ENCODE results near the gene KIF26B. TPM values are rescaled to one million over a fixed set of nuclear protein-coding genes. Genes with fewer than 3 reads are reported as not detected.
A peak's percentile ranks its signal among the peaks of the same experiment; 100 is the strongest.
"Not testable (repeated sequence)": the region's sequence is repeated elsewhere in the genome, so short reads cannot be mapped to it uniquely, and the experiment has no call there.

The KIF26B gene
- 10 to 100 TPM; 29.7 to 44.6 (median 38.7) TPM for polyA plus RNA-seq (ENCODE audit: insufficient read length in 4 of 4)

DNA sequence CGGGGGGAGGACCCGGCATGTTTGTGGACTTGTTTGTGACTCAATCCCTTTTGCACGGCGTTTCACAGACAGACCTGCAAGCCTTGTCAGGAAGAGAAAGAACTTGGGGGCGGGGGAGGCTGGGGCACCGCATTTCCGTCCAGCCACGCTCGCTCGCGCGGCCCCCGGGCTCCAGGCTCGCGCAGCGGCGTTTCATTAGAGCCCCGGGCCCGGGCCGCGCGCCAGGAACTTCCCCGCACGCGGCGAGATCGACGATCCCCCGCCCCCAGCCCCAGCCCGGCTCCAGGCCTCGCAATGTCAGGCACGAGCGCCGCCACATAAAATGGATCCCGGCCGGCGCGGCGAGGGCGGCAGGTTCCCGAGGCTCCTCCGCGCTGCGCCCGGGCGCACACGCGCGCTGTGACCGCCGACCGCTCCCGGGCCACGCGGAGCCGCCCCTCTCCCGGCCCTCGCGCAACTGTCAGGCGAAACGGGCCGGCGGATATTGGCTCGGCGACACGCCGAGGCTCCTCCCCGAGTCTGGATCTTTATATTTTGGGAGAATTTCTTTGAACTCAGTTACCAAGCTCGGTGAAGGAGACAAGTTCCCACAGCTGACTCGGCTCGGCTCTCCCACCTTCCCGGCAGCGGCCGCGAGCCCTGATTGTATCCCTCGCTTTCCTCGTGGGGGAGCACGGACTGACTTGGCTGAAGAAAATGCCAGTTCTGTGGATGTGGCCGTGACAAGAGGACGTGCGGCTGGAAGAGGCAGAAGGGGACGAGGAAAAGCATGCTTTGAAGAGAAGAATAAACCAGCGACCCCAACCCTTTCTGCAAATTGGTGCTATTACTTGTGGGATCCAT is at the start of gene KIF26B:
KIF26B (plus strand) TSS at position 557 of the 843 bp plus-strand sequence. CDS start 440 bp downstream, outside the sequence.
- DNase-seq (ENCODE audit: low read depth in 4 of 4, low spot score in 2 of 4): peak in 1 of 4 donors; percentile 68

DNA sequence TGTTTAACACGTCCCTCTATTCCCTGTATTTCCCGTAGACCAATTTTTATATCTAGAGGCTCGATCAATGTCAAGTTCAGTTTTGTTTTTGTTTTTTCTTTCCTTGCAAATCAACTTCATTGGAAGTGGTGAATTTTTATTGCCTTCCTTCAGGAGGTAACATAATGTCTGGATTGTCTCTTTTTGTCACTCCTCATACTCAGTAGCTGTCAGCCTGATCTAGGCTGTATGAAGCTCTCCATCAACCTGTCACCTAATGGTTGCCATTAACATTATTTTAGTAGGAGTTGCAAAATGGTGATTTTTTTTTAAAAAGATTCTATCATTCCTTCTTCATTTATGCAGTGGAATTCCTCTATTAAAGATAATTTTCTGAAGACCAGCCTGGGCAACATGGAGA is 49.7 kb upstream of the KIF26B start:
- DNase-seq (ENCODE audit: low read depth in 4 of 4, low spot score in 2 of 4): no peak

DNA sequence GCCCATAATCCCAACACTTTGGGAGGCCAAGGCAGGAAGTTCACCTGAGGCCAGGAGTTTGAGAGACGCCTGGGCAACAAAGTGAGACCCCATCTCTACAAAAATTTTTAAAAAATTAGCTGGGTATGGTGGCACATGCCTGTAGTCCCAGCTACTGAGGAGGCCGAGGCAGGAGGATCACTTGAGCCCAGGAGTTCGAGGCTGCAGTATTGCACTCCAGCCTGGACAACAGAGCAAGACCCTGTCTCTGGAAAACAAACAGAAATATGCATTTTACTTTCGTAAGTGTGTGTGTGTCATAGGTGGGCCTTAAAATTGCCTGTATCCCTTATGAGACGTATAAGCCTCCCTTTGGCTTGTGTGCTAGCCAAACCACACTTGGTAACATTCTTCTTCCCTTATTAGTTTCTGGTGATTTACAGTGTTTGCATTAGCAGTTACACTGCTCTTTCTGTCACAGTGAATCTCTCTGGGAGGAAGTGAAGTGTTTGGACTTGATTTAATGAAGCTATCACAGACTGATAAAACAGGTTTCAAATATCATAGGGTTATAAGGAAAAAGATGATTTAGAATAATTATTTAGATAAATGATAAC is 48.9 kb upstream of the KIF26B start:
- no peak for DNase-seq (ENCODE audit: low read depth in 4 of 4, low spot score in 2 of 4)

DNA sequence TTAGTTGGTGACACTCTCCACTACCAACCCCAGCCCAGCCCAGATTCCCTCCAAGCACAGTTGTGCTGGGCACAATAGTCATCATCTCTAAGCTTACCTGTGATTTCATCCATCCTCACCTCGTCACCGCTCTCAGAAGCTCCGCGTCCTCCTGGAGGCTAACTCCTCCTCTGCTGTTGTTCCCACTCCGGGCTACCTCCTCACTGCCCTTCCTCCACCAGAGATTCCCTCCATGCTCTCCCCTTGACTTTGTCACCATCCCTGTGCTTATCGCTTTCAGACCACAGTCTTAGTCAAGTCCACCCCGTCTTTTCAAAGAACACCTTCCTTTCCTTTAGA is 47.0 kb upstream of the KIF26B start:
- no peak for DNase-seq (ENCODE audit: low read depth in 4 of 4, low spot score in 2 of 4)

DNA sequence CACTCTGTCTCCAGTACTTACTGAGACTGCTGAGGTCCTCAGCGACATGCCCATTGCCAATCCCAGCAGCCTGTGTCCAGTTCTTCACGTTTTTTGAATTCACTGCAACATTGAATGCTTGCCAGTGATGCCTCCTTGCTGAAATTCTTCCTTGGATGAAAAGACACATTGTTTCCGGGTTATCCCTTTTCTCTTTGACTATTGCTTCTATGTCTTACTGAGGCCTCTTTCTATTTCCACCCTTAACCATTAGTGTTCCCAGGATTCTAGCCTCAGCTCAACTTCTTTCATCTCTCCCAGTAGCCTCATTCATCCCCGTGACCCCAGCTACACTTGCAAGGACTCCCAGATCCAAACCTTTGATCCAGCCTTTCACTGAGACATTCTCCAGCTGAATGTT is 46.5 kb upstream of the KIF26B start:
- DNase-seq (ENCODE audit: low read depth in 4 of 4, low spot score in 2 of 4): no peak

DNA sequence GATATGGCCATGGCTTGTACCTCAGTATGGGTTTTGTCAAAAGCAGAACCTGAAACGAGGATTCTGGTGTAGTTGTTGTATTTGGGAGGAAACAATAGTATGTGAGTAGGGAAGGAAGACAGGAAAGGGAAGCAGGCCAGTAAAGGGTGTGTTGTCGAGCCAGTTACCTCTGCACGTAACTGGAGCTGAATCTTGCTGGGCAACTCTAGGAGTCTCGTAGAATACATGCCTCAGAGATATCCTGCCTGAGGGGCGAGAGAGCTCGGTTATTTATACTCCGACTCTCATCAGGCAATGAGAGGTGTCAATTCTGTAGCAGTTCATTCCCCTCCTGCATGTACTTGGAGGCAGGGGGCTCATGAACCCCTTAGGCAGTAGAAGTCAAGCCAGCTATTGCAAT is 45.9 kb upstream of the KIF26B start:
- DNase-seq (ENCODE audit: low read depth in 4 of 4, low spot score in 2 of 4): no peak

DNA sequence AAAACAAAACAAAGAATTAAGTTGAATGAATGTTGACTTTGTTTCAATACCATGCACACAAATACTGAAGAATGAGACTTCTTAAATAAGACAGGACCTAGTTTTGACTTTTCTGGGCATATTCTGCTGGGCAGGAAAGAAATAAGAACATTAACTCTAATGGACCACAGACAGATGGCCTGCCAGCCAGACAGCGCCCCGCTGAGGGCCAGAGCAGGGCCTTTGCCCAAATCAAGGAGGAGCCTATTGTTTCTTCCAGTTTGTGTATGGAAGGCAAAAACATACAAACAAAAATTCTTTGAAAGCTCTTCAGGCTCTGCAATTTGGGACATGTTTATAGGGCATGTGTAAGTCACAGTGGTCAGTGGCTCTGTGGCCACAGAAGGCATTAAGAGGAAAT is 44.4 kb upstream of the KIF26B start:
- DNase-seq (ENCODE audit: low read depth in 4 of 4, low spot score in 2 of 4): no peak

DNA sequence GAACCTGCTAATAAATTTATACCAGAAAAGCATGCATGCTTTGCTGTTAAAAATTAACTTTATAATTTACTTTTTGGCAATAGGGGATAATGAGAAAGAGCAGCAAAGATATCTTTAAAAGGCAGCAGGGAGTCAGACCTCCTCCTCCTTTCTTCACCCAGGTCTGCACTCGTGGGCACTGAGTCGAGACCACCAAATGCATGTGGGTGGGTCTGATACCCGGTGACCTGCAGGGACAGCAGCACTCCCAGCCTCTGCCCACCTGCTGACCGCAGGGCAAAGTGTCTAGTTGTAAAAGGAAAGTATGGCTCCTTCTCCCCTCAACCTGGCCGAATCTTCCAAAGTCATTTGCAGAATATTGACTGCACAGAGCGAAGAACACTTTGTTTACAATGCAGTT is 43.7 kb upstream of the KIF26B start:
- no peak for DNase-seq (ENCODE audit: low read depth in 4 of 4, low spot score in 2 of 4)

DNA sequence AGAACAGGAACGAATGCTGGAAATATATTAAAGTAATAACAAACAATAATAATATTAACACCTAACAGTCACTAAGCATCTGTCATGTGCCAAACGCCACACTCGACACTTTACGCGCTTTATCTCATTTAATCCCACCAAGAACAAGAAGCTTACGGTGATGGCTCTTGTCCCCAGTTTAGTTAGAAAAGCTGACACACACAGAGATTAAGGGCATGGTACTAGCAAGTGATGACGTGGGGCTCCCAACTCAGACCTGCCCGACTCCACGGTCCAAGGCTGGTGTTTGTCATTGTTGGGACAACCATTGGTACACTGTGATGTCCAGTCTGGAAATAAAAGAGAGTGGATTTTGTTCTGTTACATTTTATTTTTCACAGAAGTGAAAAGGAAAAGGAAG is 41.1 kb upstream of the KIF26B start:
- DNase-seq (ENCODE audit: low read depth in 4 of 4, low spot score in 2 of 4): no peak

DNA sequence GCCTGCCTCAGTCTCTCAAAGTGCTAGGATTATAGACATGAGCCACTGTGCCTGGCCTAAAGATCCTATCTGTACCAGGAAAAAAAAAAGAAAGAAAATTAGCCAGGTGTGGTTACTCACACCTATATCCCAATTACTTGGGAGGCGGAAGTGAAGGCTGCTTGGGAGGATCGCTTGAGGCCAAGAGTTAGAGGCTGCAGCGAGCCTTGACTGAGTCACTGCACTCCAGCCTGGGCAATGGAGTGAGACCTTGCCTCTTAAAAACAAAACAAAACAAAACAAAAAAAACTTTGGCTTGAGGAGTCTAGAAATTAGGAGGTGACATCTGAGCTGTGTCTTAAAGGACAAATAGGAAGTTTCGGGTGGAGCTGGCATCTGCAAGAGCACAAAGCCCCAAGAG is 38.7 kb upstream of the KIF26B start:
- DNase-seq (ENCODE audit: low read depth in 4 of 4, low spot score in 2 of 4): no peak

DNA sequence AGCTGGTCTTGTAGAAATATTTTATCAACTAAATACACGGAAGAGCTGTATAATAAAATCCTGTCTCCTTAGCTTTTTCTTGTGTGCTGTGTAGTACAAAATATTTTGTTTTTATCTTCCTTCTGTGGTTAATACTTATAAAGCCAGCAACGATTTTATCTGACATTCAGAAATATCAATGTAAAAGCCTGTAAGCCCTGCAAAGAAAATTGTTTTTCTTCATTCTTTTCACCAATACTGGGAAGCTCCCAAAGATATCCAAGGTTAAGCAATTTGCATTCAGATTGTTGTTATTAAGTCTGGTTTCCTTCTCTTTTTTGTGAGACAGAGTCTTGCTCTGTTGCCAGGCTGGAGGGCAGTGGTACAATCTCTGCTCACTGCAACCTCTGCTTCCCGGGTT is 38.0 kb upstream of the KIF26B start:
- no peak for DNase-seq (ENCODE audit: low read depth in 4 of 4, low spot score in 2 of 4)

DNA sequence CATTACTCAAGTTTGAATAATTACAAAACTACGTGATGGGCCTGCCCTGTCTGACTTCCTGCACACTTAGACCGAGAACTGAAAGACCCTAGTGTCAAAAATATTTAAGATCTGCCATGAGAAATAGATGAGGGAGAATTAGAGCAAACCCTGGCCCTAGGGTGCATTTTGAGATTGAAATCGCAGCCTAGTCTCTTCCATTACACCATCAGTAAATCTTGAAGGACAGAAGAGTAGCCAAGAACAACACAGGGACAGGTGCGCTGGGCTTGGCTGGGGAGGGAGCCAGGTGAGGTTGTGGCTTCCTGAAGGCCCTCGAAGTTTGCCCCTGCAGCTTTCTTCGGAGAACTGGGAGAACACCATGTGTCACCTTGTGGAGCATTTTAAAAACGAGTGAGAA is 36.7 kb upstream of the KIF26B start:
- no peak for DNase-seq (ENCODE audit: low read depth in 4 of 4, low spot score in 2 of 4)

DNA sequence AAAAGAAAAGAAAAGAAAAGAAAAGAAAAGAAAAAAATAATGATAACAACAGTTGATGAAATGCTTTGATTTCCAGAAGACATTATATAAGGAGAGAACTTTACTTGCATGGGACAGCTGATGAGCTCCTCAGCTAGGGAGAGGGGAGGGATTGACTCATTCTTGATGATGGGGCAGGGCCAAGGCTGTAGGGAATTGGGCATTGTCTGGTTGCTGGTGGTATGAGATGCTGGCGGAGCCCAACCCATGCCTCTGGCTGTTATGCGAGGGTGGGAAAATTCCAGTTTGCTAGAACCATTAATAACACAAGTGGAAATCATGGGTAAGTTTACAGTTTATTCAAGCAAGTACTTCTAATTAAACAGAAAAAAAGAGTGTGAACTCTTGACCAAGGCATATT is 36.0 kb upstream of the KIF26B start:
- DNase-seq (ENCODE audit: low read depth in 4 of 4, low spot score in 2 of 4): no peak

DNA sequence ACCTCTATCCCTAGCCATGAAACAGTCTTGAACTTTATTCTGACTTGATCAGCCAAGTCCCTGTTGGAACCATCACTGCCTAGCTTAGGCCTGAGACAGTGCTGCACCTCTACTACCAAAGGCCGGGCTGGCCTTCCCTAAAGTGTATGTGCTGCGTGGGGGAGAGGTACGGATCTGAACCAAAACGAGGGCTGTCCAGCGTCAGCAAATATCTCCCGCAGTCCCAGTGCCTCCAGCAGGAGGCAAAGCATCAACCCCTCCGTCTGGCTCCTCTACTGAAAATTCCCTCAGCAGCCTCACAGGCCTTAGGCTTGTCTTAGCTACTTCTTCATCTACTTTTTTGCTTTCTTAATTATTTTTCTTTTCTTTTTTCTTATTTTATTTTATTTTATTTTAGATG is 33.3 kb upstream of the KIF26B start:
- no peak for DNase-seq (ENCODE audit: low read depth in 4 of 4, low spot score in 2 of 4)

DNA sequence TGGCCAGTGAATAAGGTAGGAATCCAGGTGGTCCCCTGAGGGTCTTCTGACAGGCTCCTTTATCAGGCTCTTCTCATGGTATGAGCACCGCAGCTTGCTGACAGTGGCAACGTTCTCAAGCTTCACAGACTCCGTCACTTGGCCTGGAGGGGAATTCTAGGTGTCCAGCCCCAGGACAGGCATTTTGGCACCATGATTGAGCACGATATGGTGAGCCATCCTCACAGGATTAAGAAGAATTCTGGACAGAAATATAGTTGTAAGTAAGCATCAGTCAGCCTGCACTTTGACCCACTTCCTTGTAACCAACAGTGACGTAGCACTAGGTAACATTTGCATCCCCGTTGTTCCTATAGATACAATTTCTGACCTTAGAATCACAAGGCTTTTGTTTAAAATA is 30.5 kb upstream of the KIF26B start:
- no peak for DNase-seq (ENCODE audit: low read depth in 4 of 4, low spot score in 2 of 4)

DNA sequence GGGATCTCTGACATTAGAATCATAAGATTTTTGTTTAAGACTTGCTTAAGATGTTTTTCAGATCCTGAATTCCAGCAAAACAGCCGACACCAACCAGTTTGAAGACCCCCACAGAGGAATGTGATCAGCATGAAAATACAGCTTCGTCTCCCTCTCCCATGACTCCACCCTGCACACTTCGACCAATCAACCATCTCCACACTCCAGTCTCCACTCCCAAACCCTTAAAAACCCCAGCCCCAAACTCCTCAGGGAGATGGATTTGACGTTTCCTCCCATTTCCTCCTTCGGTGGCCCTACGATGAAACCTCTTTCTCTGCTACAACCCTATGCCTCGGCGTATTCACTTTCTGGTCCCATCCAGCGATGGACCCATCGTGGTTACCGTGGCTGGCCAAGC is 30.1 kb upstream of the KIF26B start:
- no peak for DNase-seq (ENCODE audit: low read depth in 4 of 4, low spot score in 2 of 4)

DNA sequence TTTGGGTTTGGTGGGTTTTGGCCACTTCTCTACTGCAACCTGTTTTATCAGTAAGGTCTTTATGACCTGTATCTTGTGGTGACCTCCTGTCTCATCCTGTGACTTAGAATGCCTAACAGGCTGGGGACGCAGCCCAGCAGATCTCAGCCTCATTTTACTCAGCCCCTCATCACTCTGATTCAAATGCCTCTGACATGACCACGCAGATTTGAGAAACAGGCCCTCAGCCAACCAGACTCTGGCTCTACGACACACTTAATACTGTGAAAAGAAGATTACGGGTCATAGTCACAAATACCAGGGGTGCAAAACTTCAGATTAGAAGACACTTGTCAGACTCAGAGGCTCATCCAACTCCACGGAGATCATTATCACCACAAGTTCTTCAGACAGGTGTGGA is 28.3 kb upstream of the KIF26B start:
- no peak for DNase-seq (ENCODE audit: low read depth in 4 of 4, low spot score in 2 of 4)

DNA sequence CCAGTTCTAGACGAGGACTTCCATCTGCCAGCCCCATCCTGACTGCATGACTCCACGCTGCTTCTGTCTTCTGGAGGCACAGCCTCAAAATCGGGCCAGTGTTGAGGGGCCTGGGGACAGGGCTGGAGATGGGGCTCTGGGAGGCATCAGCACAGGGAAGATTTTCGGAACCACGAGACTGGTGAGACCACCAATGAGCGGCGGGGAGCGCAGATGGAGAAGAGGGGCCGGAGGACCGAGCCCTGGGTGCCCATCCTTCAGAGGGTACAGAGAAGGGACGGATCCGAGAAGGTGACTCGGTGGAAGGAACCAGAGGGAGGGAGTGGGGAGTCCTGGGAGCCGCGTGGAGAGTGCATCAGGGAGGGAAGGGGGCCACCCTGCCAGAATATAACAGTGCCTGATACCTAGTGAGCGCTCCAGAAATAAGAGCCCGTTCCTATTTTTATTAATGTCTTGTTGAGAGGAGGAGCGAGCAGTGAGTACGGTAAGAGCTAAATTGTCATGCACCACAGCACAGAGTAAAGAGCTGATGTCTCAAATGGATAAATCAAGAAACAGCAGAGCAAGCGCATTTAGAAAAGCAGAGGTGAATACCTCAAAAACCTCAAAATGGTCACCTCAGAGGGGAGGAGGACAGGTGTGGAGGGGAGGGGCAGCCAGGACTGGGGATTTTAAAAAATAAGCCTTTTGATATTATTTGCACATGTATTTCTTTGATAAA is 26.2 kb upstream of the KIF26B start:
- DNase-seq (ENCODE audit: low read depth in 4 of 4, low spot score in 2 of 4): no peak

DNA sequence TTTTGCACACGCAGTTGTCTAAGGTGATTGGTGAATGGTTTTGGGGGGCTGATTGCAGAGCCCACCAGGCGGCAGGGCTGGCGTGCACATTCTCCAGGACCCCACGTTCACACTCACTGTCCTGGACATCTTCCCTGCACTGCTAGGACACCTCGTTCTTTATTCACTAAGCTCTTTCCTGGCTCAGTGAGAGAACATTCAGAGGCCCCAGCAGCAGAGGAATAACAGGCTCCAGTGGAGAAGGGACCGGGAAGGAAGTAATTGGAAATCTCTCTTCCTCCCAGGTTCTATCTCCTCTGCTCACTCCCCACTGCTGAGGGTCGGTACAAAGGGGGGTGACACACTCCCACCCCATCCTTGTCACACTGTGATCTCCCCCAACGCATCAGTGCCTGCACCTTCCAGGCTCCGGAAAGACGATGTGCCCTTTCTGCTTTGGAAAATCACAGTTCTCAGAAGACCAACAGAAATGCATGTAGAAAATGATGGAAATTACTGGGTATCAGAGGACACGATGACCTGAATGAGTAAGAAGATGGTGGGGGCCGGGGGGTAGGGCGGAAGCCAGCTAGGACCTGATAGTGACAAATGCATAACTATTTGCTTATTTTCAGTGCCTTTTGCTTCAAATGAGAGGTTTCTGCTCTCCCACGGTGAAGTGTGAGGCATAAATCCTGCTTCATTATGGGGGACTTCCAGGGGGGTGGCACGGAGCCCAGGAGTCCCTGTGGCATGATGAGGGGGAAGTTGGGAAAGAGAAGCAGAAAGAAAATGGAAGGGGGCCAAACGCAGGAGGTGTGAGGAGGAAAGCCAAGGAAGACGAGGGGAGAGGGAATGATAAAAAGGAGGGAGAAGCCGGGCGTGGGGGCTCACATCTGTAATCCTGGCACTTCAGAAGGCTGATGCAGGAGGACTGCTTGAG is 25.2 kb upstream of the KIF26B start:
- DNase-seq (ENCODE audit: low read depth in 4 of 4, low spot score in 2 of 4): no peak

DNA sequence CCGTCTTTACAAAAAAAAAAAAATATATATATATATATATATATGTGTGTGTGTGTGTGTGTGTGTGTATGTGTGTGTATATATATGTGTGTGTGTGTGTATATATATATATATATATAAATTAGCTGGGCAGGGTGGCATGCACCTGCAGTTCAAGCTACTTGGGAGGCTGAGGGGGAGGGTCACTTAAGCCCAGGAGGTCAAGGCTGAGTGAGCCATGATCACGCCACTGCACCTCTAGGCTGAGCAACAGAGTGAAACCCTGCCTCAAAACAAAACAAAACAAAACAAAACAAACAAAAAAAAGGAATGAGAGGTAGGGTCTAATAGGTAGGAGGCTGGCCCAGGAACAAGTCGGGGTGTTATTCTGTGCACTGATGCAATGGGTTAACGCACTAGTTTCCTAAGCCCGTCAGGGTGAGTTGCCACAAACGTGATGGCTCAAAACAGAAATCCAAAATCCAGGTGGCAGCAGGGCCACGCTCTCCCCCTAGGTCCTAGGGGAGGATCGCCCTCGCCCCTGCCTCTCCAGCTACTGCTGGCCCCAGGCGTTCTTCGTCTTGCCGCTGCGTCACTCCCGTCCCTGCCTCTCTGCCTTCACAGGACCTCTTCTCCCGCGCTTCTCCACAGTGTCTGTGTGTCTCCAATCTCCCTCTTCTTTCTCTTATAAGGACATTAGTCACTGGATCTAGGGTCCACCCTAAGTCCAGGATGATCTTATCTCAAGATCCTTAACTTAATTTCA is 24.3 kb upstream of the KIF26B start:
- not testable (repeated sequence) for DNase-seq (ENCODE audit: low read depth in 4 of 4, low spot score in 2 of 4)

All from left renal cortex interstitium (tissue), 4 donors.